GM23338 (cell line): ENCODE results near the gene NDUFA9. TPM values are rescaled to one million over a fixed set of nuclear protein-coding genes. Genes with fewer than 3 reads are reported as not detected.

Source experiments
- ATAC-seq: fragments of 200-7000 bp; cut with Tn5 transposase; 3 replicates; pipeline ENCODE4 v1.9.1; 2020
- DNase-seq: peaks from one replicate; pipeline ENCODE4 v3.0.0-alpha.2; 2015; ENCODE audit warnings: low spot score
- H2AFZ ChIP-seq: fragments of 200-600 bp; sonication (generic); 2 replicates; pipeline ENCODE4 v1.8.0; 2016; ENCODE audit warnings: antibody characterized with exemption, mild to moderate bottlenecking, moderate library complexity
- H3F3A ChIP-seq: fragments of 200-600 bp; sonication (generic); replicated peaks from 2 replicates; pipeline ENCODE4 v1.8.0; 2017; ENCODE audit warnings: antibody characterized with exemption, mixed run types, low read depth
- H3K27ac ChIP-seq: fragments of 200-600 bp; sonication (generic); 2 replicates; pipeline ENCODE4 v1.6.1; 2016; ENCODE audit warnings: low read depth
- H3K27me3 ChIP-seq: fragments of 200-600 bp; sonication (generic); 2 replicates; pipeline ENCODE4 v1.8.0; 2016; ENCODE audit warnings: mild to moderate bottlenecking, mixed run types, moderate library complexity; ENCODE audit not compliant: insufficient read depth
- H3K36me3 ChIP-seq: fragments of 200-600 bp; sonication (generic); 2 replicates; pipeline ENCODE4 v1.8.0; 2016; ENCODE audit warnings: mild to moderate bottlenecking; ENCODE audit not compliant: insufficient read depth
- H3K4me1 ChIP-seq: fragments of 200-600 bp; sonication (generic); 2 replicates; pipeline ENCODE4 v1.8.0; 2016; ENCODE audit warnings: mild to moderate bottlenecking, moderate library complexity; ENCODE audit not compliant: insufficient read depth
- H3K4me2 ChIP-seq: fragments of 200-600 bp; sonication (generic); 2 replicates; pipeline ENCODE4 v1.7.1; 2017; ENCODE audit warnings: mixed run types
- H3K4me3 ChIP-seq: fragments of 200-600 bp; sonication (generic); 2 replicates; pipeline ENCODE4 v1.6.1; 2016; ENCODE audit warnings: mixed run types
- H3K79me2 ChIP-seq: fragments of 200-600 bp; sonication (generic); replicated peaks from 2 replicates; pipeline ENCODE4 v1.8.0; 2017; ENCODE audit warnings: mild to moderate bottlenecking; ENCODE audit not compliant: insufficient read depth
- H3K9me2 ChIP-seq: fragments of 200-600 bp; sonication (generic); 2 replicates; pipeline ENCODE4 v1.8.0; 2017; ENCODE audit not compliant: insufficient read depth
- H4K20me1 ChIP-seq: fragments of 200-600 bp; sonication (generic); replicated peaks from 2 replicates; pipeline ENCODE4 v1.8.0; 2017; ENCODE audit warnings: mild to moderate bottlenecking; ENCODE audit not compliant: insufficient read depth
- H3K27ac Mint-ChIP-seq: 2 replicates; pipeline ENCODE4 v1.8.0; 2020; ENCODE audit warnings: inconsistent platforms, mild to moderate bottlenecking, moderate library complexity, mixed read lengths
- H3K27me3 Mint-ChIP-seq: 3 replicates; pipeline ENCODE4 v1.8.0; 2022; ENCODE audit warnings: low read depth, mild to moderate bottlenecking, moderate library complexity, mixed read lengths, inconsistent platforms; ENCODE audit not compliant: insufficient read depth, poor library complexity
- H3K36me3 Mint-ChIP-seq: 3 replicates; pipeline ENCODE4 v1.8.0; 2021; ENCODE audit warnings: low read depth, mild to moderate bottlenecking, inconsistent platforms, moderate library complexity, mixed read lengths
- H3K4me1 Mint-ChIP-seq: 3 replicates; pipeline ENCODE4 v1.8.0; 2020; ENCODE audit warnings: mild to moderate bottlenecking, inconsistent platforms, mixed read lengths
- H3K4me3 Mint-ChIP-seq: 3 replicates; pipeline ENCODE4 v1.8.0; 2021; ENCODE audit warnings: moderate library complexity, mild to moderate bottlenecking, inconsistent platforms, mixed read lengths
- H3K9me3 Mint-ChIP-seq: 3 replicates; pipeline ENCODE4 v1.8.0; 2020; ENCODE audit warnings: moderate library complexity, mild to moderate bottlenecking, inconsistent platforms, mixed read lengths
- ETS1 ChIP-seq: IDR thresholded peaks from 2 replicates; pipeline ENCODE4 v1.6.1; 2016; ENCODE audit warnings: antibody characterized with exemption
- POLR2AphosphoS5 ChIP-seq: IDR thresholded peaks from 2 replicates; pipeline ENCODE4 v1.6.1; 2016; ENCODE audit warnings: antibody characterized with exemption, low read depth
- ZNF462 ChIP-seq: fragments of 250-450 bp; sonication (Bioruptor Pico); IDR thresholded peaks from 2 replicates; pipeline ENCODE4 v1.5.0; 2020; ENCODE audit warnings: mild to moderate bottlenecking, moderate library complexity
- long read RNA-seq: library from polyadenylated mRNA; unstranded; transcript quantifications from one replicate; pipeline ENCODE4 v2.0.0, GENCODE V29; 2020; ENCODE audit not compliant: unreplicated experiment
- polyA plus RNA-seq: library from polyadenylated mRNA; unstranded; fragments of >200 nt; fragmentation: Nextera tagmentation; extraction: Ambion mirVana; gene quantifications from 2 replicates; pipeline ENCODE4 v1.2.1, GENCODE V29; 2016
- total RNA-seq: library from RNA; depleted of rRNA; stranded (reverse); fragments of >200 nt; shearing (Covaris generic); gene quantifications from 2 replicates; pipeline ENCODE4 v1.2.3, GENCODE V29; 2014; rRNA removed

Gene NDUFA9
- 17.8 and 35.4 TPM in 2 replicates for total RNA-seq
- 71.0 and 79.8 TPM in 2 replicates for polyA plus RNA-seq
- long read RNA-seq, full-length matches to known transcripts: 109 of 113 reads
- long read RNA-seq, partial matches to known transcripts: 2 of 113 reads
- long read RNA-seq, other reads (novel, unspliced or antisense): 2 of 113 reads

GRCh38 chr12:4648501-4649357 is at the start of gene NDUFA9, which contains the start of gene AKAP3:
Gene NDUFA9, plus strand, starts transcription at chr12:4649114. Its CDS starts 13 bp downstream, at chr12:4649127.
Gene AKAP3, minus strand, starts transcription at chr12:4649051. Its CDS starts 10,855 bp downstream, at chr12:4638196.
- H3K27ac ChIP-seq: peak within 1 kb of the TSS; percentile 94
- H2AFZ ChIP-seq: peak within 1 kb of the TSS; percentile 91
- peak within 1 kb of the TSS; percentile 93 for H3K4me3 Mint-ChIP-seq
- ATAC-seq: peak; percentile 95
- DNase-seq: peak; percentile 92
- H3K9me2 ChIP-seq: no peaks in the 10 kb centered on the region
- no peaks in the 10 kb centered on the region for H3K27me3 ChIP-seq
- H3K36me3 Mint-ChIP-seq: no peaks in the 10 kb centered on the region
- no peaks in the 10 kb centered on the region for H3K9me3 Mint-ChIP-seq
- H3K4me1 ChIP-seq: peaks cover 17% of the 10 kb centered on the region
- peaks cover 53% of the 10 kb centered on the region for H3K79me2 ChIP-seq
- H3K27me3 Mint-ChIP-seq: peaks cover 6% of the 10 kb centered on the region
- TF ChIP-seq POLR2AphosphoS5 (peak; percentile 79), ETS1 (peak; percentile 66), ZNF462 (CRISPR knock-in tag) (no peak)
- peaks cover 11% of the 10 kb centered on the region; the same call in 2 of the 3 replicates for H3K4me1 Mint-ChIP-seq
- H3K4me3 ChIP-seq: peak within 1 kb of the TSS; percentile 79
- no peaks in the 10 kb centered on the region for H3K36me3 ChIP-seq
- H3F3A ChIP-seq: no peaks in the 10 kb centered on the region
- peak within 1 kb of the TSS; percentile 80 for H3K4me2 ChIP-seq
- H3K27ac Mint-ChIP-seq: peak within 1 kb of the TSS; percentile 98
- H4K20me1 ChIP-seq: no peaks in the 10 kb centered on the region; the same call in 1 of the 2 replicates
